Mucosa of descending colon (tissue), 3 donors: ENCODE data around the gene JAK3. TPM values are rescaled to one million over a fixed set of nuclear protein-coding genes. Genes with fewer than 3 reads are reported as not detected.

Experiments
- ATAC-seq: fragments of 200-7000 bp; cut with Tn5 transposase; one replicate; pipeline ENCODE4 v1.9.1; 2020; ENCODE audit warnings: mild to moderate bottlenecking, moderate library complexity
- DNase-seq, 3 donors: peaks; one replicate each; pipeline ENCODE4 v3.0.0-alpha.2; 2020
- H3K36me3 ChIP-seq: fragments of 200-600 bp; one replicate; pipeline ENCODE4 v1.8.0; 2021; ENCODE audit warnings: low read depth, mild to moderate bottlenecking
- H3K4me1 ChIP-seq: fragments of 200-600 bp; one replicate; pipeline ENCODE4 v1.8.0; 2021; ENCODE audit warnings: low read depth, mild to moderate bottlenecking
- H3K4me3 ChIP-seq: fragments of 200-600 bp; one replicate; pipeline ENCODE4 v1.8.0; 2021; ENCODE audit warnings: mild to moderate bottlenecking
- H3K9me3 ChIP-seq: fragments of 200-600 bp; one replicate; pipeline ENCODE4 v1.8.0; 2021; ENCODE audit warnings: mild to moderate bottlenecking
- CTCF ChIP-seq: fragments of 200-600 bp; IDR thresholded peaks from one replicate; pipeline ENCODE4 v1.8.0; 2022; ENCODE audit warnings: antibody characterized with exemption, mild to moderate bottlenecking
- intact Hi-C, 2 donors: fragments of 100-400 bp; cut with DNase I in 1 of 2; cut with micrococcal nuclease in 1 of 2; formaldehyde crosslinking; loops; one replicate each; pipeline versions ENCODE4 v1.11.0 to v1.11.1; 2022; cut with DNase I, micrococcal nuclease
- total RNA-seq, 3 donors: library from RNA; stranded (reverse); fragmentation: NEBNext Ultra II Directional in 2 of 3; extraction: Animal tissue kit (Norgen Biotek cat#: 25700) in 2 of 3; gene quantifications; one replicate each; pipeline versions ENCODE4 v1.2.1 to v1.2.4, GENCODE V29; 2021 to 2023
- donor health status: DM: no; HTN: no; CAD: no; lungs with moderate emphysema.
- donor health status: DM: no; HTN: no; CAD: no.
- donor health status: DM: no; HTN: yes; CAD: no.

Gene JAK3
- total RNA-seq, 3 donors from 2014 or later: 3.1 to 9.1 (median 5.4) TPM

GRCh38 chr19:17831419-17831888 is 16.3 kb downstream of the JAK3 start:
- ATAC-seq (peak; percentile 17), DNase-seq (peak in 1 of 3 donors; percentile 40)
- Histone ChIP-seq H3K4me1 (peaks cover 4% of the 10 kb centered on the region), H3K4me3 (no peak overlapping the region), H3K36me3 (no peaks in the 10 kb centered on the region), H3K9me3 (no peaks in the 10 kb centered on the region)
- no peak for TF ChIP-seq CTCF
- intact Hi-C loops: no loop called here

- DNase-seq (peak; percentile 86 to 90 (median 89)), ATAC-seq (peak; percentile 94)
- intact Hi-C loops: no loop called here
- no peak for TF ChIP-seq CTCF
- Histone ChIP-seq H3K9me3 (no peaks in the 10 kb centered on the region), H3K36me3 (no peaks in the 10 kb centered on the region), H3K4me1 (peaks cover 4% of the 10 kb centered on the region), H3K4me3 (no peak overlapping the region)
These were observed 17.0 kb downstream of the JAK3 start for GRCh38 chr19:17830567-17831418.

GRCh38 chr19:17829855-17830566 is 17.8 kb downstream of the JAK3 start:
- intact Hi-C loops: no loop called here
- DNase-seq: peak in 2 of 3 donors; percentile 48 to 67
- H3K9me3 ChIP-seq: no peaks in the 10 kb centered on the region
- no peak overlapping the region for H3K4me3 ChIP-seq
- no peaks in the 10 kb centered on the region for H3K36me3 ChIP-seq
- H3K4me1 ChIP-seq: peaks cover 4% of the 10 kb centered on the region
- no peak for TF ChIP-seq CTCF
- peak; percentile 52 for ATAC-seq

- H3K4me1 ChIP-seq: peaks cover 4% of the 10 kb centered on the region
- no peaks in the 10 kb centered on the region for H3K36me3 ChIP-seq
- ATAC-seq (no peak), DNase-seq (no peak)
- no peak for TF ChIP-seq CTCF
- intact Hi-C loops: no loop called here
- H3K9me3 ChIP-seq: no peaks in the 10 kb centered on the region
- H3K4me3 ChIP-seq: no peak overlapping the region
These were observed 21.2 kb downstream of the JAK3 start for GRCh38 chr19:17826508-17827056.

GRCh38 chr19:17824339-17824738 is 23.4 kb downstream of the JAK3 start:
- Histone ChIP-seq H3K36me3 (no peaks in the 10 kb centered on the region), H3K4me3 (no peak overlapping the region), H3K4me1 (no peaks in the 10 kb centered on the region), H3K9me3 (no peaks in the 10 kb centered on the region)
- intact Hi-C loops: no loop called here
- ATAC-seq: no peak
- no peak for DNase-seq
- no peak for TF ChIP-seq CTCF
